Mesenchymal stem cell (in vitro differentiated cells and primary cell): ENCODE measurements around the gene IL6ST.
"Not testable (repeated sequence)": the region's sequence is repeated elsewhere in the genome, so short reads cannot be mapped to it uniquely, and the experiment has no call there.

Experiments used
- DNase-seq: peaks from one replicate; pipeline ENCODE4 v3.0.0-alpha.2; 2013
- H2AFZ ChIP-seq: one replicate; pipeline ENCODE4 v1.6.1; 2013; ENCODE audit warnings: low read depth, mild to moderate bottlenecking, control low read depth, inconsistent platforms, low read length, moderate library complexity
- H2AK5ac ChIP-seq: 2 replicates; pipeline ENCODE4 v1.6.1; 2013; ENCODE audit warnings: low read length, moderate library complexity, mild to moderate bottlenecking, inconsistent platforms; ENCODE audit not compliant: severe bottlenecking
- H2BK120ac ChIP-seq: one replicate; pipeline ENCODE4 v1.6.1; 2013; ENCODE audit warnings: low read depth, mild to moderate bottlenecking, inconsistent platforms, low read length, moderate library complexity
- H2BK12ac ChIP-seq, 2 experiments: one replicate each; pipeline ENCODE4 v1.6.1; 2013; ENCODE audit warnings: inconsistent platforms in 2 of 2, low read length in 2 of 2, mild to moderate bottlenecking in 2 of 2, moderate library complexity in 2 of 2, control low read depth in 1 of 2
- H2BK15ac ChIP-seq: one replicate; pipeline ENCODE4 v1.6.1; 2013; ENCODE audit warnings: mild to moderate bottlenecking, low read depth, inconsistent platforms; ENCODE audit not compliant: poor library complexity, severe bottlenecking
- H2BK5ac ChIP-seq: 2 replicates; pipeline ENCODE4 v1.6.1; 2013; ENCODE audit warnings: low read depth, mild to moderate bottlenecking, low read length, control low read depth, inconsistent platforms; ENCODE audit not compliant: poor library complexity, severe bottlenecking
- H3K14ac ChIP-seq, 2 experiments: one replicate each; pipeline ENCODE4 v1.6.1; 2013; ENCODE audit warnings: inconsistent platforms in 2 of 2, low read length in 2 of 2, control low read depth in 1 of 2, mild to moderate bottlenecking in 1 of 2, moderate library complexity in 1 of 2
- H3K18ac ChIP-seq, 2 experiments: one replicate each; pipeline ENCODE4 v1.6.1; 2013; ENCODE audit warnings: inconsistent platforms in 2 of 2, low read length in 2 of 2, control low read depth in 1 of 2, low read depth in 1 of 2, mild to moderate bottlenecking in 1 of 2
- H3K23ac ChIP-seq, 2 experiments: one replicate each; pipeline ENCODE4 v1.6.1; 2013; ENCODE audit warnings: inconsistent platforms in 2 of 2, low read length in 2 of 2, mild to moderate bottlenecking in 2 of 2, moderate library complexity in 2 of 2, control low read depth in 1 of 2
- H3K27ac ChIP-seq: 2 replicates; pipeline ENCODE4 v1.5.1; 2013; ENCODE audit warnings: mild to moderate bottlenecking, moderate library complexity, low read length, control low read depth, inconsistent platforms; ENCODE audit not compliant: poor library complexity, severe bottlenecking
- H3K27me3 ChIP-seq, 2 experiments: 2 replicates each; pipeline versions ENCODE4 v1.6.1 to v1.7.0; 2013; ENCODE audit warnings: low read length in 2 of 2, mild to moderate bottlenecking in 2 of 2, moderate library complexity in 2 of 2, control low read depth in 1 of 2, inconsistent platforms in 1 of 2; ENCODE audit not compliant: control insufficient read depth in 1 of 2, insufficient read depth in 1 of 2
- H3K36me3 ChIP-seq, 2 experiments: 2 replicates each; pipeline versions ENCODE4 v1.6.1 to v1.7.0; 2013; ENCODE audit warnings: low read length in 2 of 2, control low read depth in 1 of 2, inconsistent platforms in 1 of 2, low read depth in 1 of 2, mild to moderate bottlenecking in 1 of 2; ENCODE audit not compliant: insufficient read depth in 2 of 2, control insufficient read depth in 1 of 2
- H3K4ac ChIP-seq, 2 experiments: one replicate each; pipeline ENCODE4 v1.6.1; 2013; ENCODE audit warnings: inconsistent platforms in 2 of 2, low read length in 2 of 2, mild to moderate bottlenecking in 2 of 2, moderate library complexity in 2 of 2, control low read depth in 1 of 2, low read depth in 1 of 2
- H3K4me1 ChIP-seq: 2 replicates; pipeline ENCODE4 v1.6.1; 2013; ENCODE audit warnings: low read depth, low read length, control low read depth; ENCODE audit not compliant: control insufficient read depth, insufficient read depth
- H3K4me2 ChIP-seq: 2 replicates; pipeline ENCODE4 v1.6.1; 2013; ENCODE audit warnings: low read length, mild to moderate bottlenecking, inconsistent platforms; ENCODE audit not compliant: poor library complexity, severe bottlenecking
- H3K4me3 ChIP-seq, 2 experiments: 2 replicates each; pipeline versions ENCODE4 v1.5.1 to v1.7.0; 2013; ENCODE audit warnings: low read length in 2 of 2, mild to moderate bottlenecking in 2 of 2, control low read depth in 1 of 2, low read depth in 1 of 2; ENCODE audit not compliant: insufficient read depth in 1 of 2
- H3K79me1 ChIP-seq: replicated peaks from 2 replicates; pipeline ENCODE4 v1.6.1; 2013; ENCODE audit warnings: mild to moderate bottlenecking, control low read depth, low read length, inconsistent platforms; ENCODE audit not compliant: poor library complexity, severe bottlenecking
- H3K9ac ChIP-seq: 2 replicates; pipeline ENCODE4 v1.7.0; 2013; ENCODE audit warnings: mild to moderate bottlenecking, low read length, moderate library complexity
- H3K9me3 ChIP-seq: 2 replicates; pipeline ENCODE4 v1.7.0; 2013; ENCODE audit warnings: mild to moderate bottlenecking, low read length; ENCODE audit not compliant: control insufficient read depth
- H4K8ac ChIP-seq: one replicate; pipeline ENCODE4 v1.6.1; 2013; ENCODE audit warnings: inconsistent platforms, mild to moderate bottlenecking, low read length, moderate library complexity
- H4K91ac ChIP-seq: one replicate; pipeline ENCODE4 v1.6.1; 2013; ENCODE audit warnings: mild to moderate bottlenecking, low read length, inconsistent platforms
- WGBS: methylation state at CpG from one replicate; pipeline ENCODE4 v1.1.7; 2013; ENCODE audit warnings: mixed read lengths; 5-methylcytosine and 5-hydroxymethylcytosine counted together

Gene IL6ST

DNA sequence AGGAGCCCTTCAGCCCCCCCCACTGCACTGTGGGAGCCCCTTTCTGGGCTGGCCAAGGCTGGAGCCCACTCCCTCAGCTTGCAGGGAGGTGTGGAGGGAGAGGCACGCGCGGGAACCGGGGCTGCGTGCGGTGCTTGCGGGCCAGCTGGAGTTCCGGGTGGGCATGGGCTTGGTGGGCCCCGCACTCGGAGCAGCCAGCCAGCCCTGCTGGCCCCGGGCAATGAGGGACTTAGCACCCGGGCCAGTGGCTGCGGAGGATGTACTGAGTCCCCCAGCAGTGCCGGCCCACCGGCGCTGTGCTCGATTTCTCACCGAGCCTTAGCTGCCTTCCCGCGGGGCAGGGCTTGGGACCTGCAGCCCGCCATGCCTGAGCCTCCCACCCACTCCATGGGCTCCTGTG is 40.6 kb upstream of the IL6ST start:
- not testable (repeated sequence) for H2BK12ac ChIP-seq, H3K18ac ChIP-seq, H3K23ac ChIP-seq, DNase-seq, H3K4me2 ChIP-seq, H3K4ac ChIP-seq, H3K27me3 ChIP-seq, H2AFZ ChIP-seq, H2BK120ac ChIP-seq, H3K4me1 ChIP-seq, H3K4me3 ChIP-seq, H4K91ac ChIP-seq, H3K79me1 ChIP-seq, H2BK15ac ChIP-seq, H3K36me3 ChIP-seq, H3K27ac ChIP-seq, H2AK5ac ChIP-seq, H2BK5ac ChIP-seq, H3K14ac ChIP-seq, H3K9ac ChIP-seq, H4K8ac ChIP-seq, H3K9me3 ChIP-seq
- WGBS = 100% methylated on average over 9 of the region's 21 CpGs

GRCh38 chr5:56029871-56030630 is 35.3 kb upstream of the IL6ST start:
- not testable (repeated sequence) for H3K9ac ChIP-seq, H3K9me3 ChIP-seq, H2AK5ac ChIP-seq, H3K4me1 ChIP-seq, H4K8ac ChIP-seq, H3K36me3 ChIP-seq, H3K14ac ChIP-seq, H4K91ac ChIP-seq, H3K23ac ChIP-seq, H3K27me3 ChIP-seq, H3K79me1 ChIP-seq, H2AFZ ChIP-seq, H3K27ac ChIP-seq, H3K4me2 ChIP-seq, H3K4me3 ChIP-seq, H2BK15ac ChIP-seq, H2BK120ac ChIP-seq
- WGBS = 98% methylated on average over 7 of the region's 7 CpGs
- Histone ChIP-seq H2BK5ac (peak overlapping the region; percentile 79), H3K4ac (peak overlapping the region in 1 of 2 experiments; percentile 32), H2BK12ac (peak overlapping the region in 1 of 2 experiments; percentile 89), H3K18ac (peak overlapping the region in 1 of 2 experiments; percentile 13)
- peak; percentile 63 for DNase-seq

- Histone ChIP-seq H3K9ac (no peak overlapping the region), H4K8ac (no peak overlapping the region), H3K4ac (peak overlapping the region in 1 of 2 experiments; percentile 32), H3K9me3 (no peaks in the 10 kb centered on the region), H3K27ac (no peak overlapping the region), H3K27me3 (no peaks in the 10 kb centered on the region), H3K18ac (peak overlapping the region; percentile 13 to 19), H2BK12ac (peak overlapping the region; percentile 33 to 89), H3K36me3 (no peaks in the 10 kb centered on the region), H3K23ac (no peak overlapping the region), H2AK5ac (no peak overlapping the region), H3K79me1 (no peaks in the 10 kb centered on the region), H3K14ac (no peak overlapping the region), H3K4me1 (peaks cover 3% of the 10 kb centered on the region), H3K4me3 (no peak overlapping the region), H2BK120ac (no peak overlapping the region), H3K4me2 (no peak overlapping the region), H2BK5ac (peak overlapping the region; percentile 79), H4K91ac (peak overlapping the region; percentile 68), H2BK15ac (peak overlapping the region; percentile 80), H2AFZ (no peak overlapping the region)
- no peak for DNase-seq
Observed at GRCh38 chr5:56029457-56029856, 34.7 kb upstream of the IL6ST start.

GRCh38 chr5:56028708-56029107 is 33.9 kb upstream of the IL6ST start:
- Histone ChIP-seq H3K18ac (peak overlapping the region in 1 of 2 experiments; percentile 21), H3K79me1 (no peaks in the 10 kb centered on the region), H4K91ac (no peak overlapping the region), H2BK12ac (peak overlapping the region in 1 of 2 experiments; percentile 54), H2AK5ac (no peak overlapping the region), H3K4ac (no peak overlapping the region), H2BK5ac (no peak overlapping the region), H4K8ac (no peak overlapping the region), H3K23ac (no peak overlapping the region), H3K9me3 (no peaks in the 10 kb centered on the region), H3K4me2 (no peak overlapping the region), H2BK120ac (peak overlapping the region; percentile 49), H3K4me1 (peaks cover 3% of the 10 kb centered on the region), H3K27ac (no peak overlapping the region), H2AFZ (no peak overlapping the region), H3K9ac (no peak overlapping the region), H3K4me3 (no peak overlapping the region), H2BK15ac (no peak overlapping the region), H3K36me3 (no peaks in the 10 kb centered on the region), H3K14ac (no peak overlapping the region), H3K27me3 (no peaks in the 10 kb centered on the region)
- DNase-seq = no peak
- 100% methylated on average over 6 of the region's 6 CpGs for WGBS
